ENCODE data around the gene SYTL2.
A peak's percentile ranks its signal among the peaks of the same experiment; 100 is the strongest.

The SYTL2 gene

DNA sequence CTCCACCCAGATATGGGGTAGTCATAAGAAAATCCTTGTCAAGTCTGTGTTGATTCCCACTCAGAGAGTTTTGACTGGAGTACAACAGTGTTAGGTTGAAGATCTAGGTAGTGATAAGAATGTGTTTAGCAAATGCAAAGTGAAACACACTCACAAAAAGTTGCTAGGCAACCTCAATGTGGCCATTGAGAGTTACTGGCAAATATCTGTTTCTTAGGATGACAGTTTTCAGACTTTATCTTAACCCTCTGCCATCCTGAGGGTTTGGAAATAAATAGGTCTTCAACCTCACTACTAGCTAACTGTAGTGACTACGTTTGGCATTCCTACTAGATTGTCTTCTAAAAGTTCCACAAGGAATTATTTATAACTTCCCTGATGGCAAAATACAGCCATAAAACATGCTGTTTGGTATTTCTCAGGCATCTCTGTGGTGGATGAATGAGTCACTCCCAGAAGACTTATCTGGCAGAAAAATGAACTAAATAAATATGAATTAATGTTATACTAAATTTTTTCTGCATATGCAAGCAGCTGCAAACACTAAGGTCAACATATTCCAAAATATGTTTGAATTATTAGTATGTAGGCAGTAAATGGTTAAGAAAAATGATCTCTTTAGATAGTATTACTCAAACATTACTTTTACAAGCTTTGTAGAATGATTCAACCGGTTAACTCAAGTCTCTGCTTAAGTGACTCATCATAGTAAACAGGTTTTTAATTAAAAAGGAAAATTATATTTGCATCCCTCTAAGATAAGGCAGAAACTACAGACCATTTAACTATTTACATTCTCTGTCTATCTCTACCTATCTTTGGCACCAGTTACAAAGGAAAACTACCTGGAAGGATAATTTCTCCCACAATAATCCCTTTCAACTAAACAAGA lies 17.1 kb upstream of the SYTL2 start:
- DNase-seq: no peak

DNA sequence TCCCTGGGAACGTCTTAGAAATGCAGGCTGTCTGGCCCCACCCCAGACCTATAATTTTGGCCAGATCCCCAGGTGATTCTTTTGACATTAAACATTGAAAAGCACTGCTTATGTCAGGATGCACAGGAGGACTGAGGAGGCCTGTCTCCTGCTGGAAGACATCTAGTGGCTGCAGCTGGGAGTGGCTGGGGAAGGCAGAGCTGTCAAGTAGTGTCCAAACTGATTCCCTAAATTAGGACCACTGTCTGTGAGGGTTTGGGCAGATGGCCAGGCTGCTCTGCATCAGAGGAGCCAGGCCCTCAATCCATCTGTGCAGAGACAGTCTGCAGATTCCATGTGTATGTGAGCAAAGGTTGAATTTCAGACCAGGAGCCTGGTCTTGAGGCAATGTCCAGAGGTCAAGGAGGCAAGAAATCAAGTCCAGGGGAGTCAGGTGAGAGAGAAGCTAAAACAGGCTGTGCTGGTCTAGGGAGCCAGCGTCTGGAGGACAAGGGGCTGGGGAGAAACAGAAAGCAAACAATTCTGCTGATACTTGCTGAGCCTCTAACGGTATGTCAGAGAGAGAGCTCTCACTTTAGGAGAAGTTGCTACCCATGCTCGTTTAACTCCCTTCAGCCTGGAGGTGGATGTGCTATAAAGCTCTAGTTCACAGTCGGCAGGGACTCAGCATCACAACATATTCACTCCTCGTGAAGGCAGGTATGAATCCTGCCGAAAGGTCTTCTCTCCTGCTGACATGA lies 15.3 kb upstream of the SYTL2 start:
- DNase-seq: peak in 17 of 56 donors; percentile 2 to 40 (median 13)

DNA sequence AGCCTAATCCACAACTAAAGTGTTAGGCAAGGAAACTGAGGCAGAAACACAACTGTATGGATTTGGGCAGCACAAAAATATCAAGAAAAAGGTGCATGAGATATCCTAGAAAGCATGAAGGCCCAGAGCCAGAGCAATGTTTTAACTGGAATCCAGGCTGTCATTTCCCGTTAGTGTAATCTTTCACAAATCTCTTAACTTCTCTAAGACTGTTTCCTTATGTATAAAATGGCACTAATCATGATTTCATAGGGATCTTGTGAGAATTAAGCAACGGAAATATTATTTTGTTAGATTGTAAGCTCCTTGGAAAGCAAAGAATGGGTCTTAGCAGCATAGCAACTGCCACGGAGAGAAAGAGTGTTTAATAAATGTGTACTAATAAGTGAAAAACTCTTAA lies 14.7 kb upstream of the SYTL2 start:
- no peak for DNase-seq

DNA sequence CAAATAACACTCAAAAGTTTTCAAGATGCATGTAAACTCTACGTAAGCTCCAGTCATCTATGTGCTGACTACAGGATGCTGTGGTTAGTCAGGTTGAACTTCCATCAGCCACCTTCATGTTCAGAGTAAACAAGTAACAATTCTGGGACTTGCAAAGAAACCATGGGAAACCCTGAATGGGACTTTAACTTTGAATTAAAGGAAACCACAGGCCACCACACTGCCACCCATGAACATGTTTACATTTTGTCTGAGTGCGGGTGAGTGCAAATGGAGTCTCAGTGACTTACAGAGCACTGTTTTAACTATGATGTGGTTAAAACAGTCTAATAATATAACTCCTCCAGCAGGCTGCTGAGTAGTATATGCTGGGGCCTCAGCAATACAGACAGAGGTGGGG lies 12.9 kb upstream of the SYTL2 start:
- no peak for DNase-seq

DNA sequence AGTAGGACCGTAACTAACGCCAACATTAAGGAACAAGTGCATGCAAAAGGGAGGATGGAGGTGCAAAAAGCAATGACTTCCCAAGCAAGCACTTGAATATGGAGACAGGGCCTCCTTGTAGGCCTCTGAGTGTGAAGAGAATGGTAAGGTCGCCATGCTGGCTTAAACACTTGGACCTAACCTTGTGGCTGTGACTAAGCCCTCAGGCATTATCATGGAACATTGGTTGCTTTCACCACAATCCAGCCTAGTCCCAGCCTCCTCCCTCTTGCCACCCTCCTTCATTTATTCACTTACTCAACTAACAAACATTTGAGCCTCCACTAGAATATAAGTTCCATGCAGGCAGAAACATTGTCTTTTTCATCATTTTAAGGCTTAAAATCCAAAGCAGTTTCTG lies 11.9 kb upstream of the SYTL2 start:
- DNase-seq: no peak

DNA sequence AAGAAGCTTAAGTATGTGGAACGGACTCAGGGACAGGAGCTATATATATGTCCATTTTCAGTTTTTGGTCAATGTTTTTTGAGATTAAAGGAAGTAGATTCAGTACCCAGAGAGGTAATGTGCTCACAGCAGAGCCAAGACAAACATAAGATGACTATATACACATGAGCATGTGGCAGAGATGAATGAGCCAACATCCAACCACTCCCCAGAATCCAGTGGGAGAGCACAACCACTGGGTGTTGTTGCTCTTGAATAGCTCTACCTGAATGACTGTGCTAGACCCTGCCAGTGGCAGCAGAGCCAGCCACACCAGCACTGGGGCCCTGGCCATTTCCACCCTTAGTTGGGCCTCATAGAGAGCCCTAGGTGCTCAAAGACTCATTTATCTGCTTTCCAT lies 10.7 kb upstream of the SYTL2 start:
- no peak for DNase-seq

DNA sequence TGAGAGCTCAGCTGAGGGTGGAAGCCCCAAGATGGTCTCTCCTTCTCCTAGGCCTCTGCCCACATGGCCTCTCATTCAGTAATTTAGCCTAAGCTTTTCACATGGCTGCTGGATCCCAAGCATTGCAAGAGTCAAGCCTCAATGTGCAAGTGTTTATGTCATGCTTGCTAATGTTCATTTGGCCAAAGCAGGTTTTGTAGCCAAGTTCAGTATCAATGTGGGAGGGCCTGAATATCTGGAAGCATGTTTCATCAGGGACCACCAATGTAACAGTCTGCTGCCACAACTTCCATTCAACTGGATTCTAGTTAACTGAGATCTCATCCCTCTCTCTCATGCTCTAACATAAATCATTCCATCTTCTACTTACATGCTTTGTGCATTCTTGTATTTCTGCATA lies 8.5 kb upstream of the SYTL2 start:
- DNase-seq: no peak

DNA sequence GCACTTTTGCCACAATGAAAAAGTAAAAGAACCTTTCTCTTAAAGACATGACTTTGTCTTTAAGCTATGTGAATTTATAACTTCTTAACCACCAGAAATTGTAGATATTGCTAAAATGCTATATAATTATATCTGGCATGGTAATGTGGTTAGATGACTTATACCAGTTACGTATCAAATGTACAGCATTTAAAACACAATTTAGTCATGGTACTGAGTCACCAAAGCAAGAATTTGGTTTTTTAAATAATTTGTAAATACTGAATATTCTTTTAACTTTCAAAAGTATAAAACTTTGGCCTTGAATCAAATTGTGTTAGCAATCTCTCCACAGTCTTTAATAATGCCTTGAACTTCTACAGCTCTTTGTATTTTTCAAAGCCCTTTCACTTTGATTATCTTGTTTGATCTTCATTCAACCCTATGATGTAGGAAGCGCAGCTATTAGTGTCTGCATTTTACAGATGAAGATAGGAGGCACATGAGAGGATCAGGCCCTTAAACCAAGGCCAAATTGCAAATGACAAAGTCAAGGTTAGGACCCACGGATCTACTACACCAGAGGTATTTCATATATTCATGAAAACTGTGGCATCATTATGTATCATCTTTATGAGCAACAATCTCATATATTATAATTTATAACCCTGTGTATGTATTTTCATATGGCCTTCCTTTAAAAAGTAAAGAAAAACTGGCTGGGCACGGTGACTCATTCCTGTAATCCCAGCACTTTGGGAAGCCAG lies 4.4 kb upstream of the SYTL2 start:
- DNase-seq: no peak

DNA sequence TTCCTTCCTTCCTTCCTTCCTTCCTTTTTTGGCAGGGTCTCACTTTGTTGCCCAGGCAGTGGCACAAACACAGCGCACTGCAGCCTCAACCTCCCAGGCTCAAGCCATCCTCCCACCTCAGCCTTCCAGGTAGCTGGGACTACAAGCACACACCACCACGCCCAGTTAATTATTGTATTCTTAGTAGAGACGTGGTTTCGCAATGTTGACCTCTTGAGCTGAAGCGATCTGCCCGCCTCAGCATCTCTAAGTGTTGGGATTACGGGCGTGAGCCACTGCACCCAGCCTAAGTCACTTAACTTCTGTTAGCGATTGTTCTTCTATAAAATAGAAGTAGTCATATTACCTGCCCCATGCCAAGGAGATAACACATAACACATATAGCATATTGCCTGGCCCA lies 2.8 kb upstream of the SYTL2 start:
- no peak for DNase-seq

DNA sequence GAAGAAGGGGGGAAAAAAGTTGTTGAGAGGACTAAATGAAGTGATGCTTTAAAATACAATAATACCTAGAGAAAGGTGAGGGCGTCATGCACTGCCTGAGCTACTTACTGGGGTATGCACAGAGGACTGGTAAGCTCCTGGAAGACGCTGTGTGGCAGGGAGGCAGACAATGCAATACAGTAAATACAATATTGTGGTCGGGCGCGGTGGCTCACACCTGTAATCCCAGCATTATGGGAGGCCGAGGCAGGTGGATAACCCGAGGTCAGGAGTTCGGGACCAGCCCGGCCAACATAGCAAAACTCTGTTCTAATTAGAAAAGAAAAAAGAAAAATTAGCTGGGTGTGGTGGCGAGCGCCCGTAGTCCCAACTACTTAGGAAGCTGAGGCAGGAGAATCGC lies 683 bp upstream of the SYTL2 start:
- DNase-seq: no peak

DNA sequence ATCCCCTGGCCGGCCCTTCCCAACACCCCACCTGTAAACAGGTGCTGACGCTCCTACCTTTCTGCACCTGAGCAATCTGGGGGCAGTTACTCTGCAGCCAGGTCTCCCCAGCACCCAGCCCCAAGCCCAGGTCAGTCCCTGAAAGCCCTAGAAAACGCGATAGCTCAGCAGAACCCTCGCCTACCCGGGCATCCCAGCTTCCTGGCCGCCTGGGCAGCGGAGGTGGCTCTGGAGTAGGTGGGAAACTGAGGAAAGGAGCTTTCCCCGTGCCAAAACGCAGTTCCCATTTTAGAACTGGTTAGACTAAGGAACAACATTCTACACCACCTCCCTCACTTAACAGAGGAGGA lies 445 bp downstream of the SYTL2 start:
- DNase-seq: no peak

DNA sequence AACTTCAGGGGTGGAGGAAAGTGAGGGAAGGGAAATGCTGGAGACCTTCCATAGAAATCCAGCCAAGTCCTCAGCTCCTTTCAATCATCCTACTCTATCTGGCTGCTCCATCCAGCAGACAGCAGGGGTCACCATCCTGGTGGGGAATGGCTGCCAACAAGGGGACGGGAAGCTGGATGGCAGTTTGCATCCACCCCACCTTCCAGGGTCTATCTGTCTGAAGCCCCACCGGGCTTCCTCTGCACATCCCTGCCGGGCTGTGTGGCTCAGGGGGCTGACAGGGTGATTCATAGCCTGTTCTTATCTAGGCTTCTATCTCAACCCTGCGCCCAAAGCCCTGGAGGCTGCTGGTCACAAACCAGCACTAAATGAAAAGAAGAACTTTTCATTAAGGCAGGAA lies 1.1 kb downstream of the SYTL2 start:
- peak in 17 of 56 donors; percentile 2 to 30 (median 12) for DNase-seq

DNA sequence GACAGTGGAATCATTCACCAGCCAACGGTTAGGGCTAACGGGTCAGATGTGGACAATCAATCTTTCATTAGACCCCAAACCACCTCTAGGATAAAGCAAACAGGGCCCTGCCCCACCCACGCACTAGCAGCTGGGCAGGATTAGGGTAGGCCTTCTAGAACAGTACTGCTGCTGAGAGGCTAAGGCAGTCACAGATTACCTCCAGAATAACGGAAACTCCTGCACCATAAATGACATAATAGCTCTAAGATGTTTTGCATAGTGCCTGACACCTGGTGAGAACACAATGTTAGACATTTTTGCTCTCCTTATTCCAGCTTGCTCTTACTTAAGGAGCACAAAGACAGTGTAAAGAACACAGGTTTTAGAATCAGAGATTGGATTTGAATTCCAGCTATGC lies 1.8 kb downstream of the SYTL2 start:
- no peak for DNase-seq

DNA sequence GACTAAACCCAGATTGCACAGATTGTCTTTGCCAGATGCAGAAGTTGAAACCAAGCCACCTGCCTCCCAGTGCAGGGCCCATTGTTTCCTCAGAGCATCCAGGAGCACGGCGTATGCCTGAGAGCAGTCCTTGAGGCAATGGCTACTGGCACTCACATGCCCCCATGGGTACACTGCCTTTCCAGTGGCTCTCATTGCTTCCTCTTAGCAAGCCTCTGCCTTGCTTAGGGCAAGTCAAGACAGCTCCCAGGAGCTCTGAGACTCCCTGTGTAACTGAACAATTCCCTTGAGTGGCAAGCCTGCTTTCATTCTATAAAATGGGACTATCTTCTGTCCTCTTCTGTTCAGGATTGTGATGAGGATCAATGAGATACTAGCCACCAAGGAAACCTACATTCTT lies 4.1 kb downstream of the SYTL2 start:
- peak in 1 of 56 donors; percentile 2 for DNase-seq

DNA sequence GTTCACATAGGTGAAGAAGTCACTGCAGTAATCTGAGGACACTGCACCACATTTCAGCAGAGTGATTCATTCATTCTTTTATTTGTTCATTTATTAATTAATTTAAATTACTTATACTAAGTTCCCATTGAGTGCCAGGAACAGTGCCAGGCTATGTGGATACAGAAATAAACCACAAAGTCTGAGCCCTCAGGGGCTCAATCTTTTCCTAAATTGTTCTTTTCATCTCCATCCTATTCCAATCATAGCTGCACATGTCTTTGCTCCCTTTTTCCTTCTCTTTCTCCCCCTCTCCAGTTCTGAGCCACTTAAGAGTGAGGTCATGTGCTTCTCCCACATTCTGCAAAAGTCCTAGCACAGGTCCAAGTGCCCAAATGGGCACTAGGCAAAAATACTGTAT lies 4.9 kb downstream of the SYTL2 start:
- DNase-seq: no peak

DNA sequence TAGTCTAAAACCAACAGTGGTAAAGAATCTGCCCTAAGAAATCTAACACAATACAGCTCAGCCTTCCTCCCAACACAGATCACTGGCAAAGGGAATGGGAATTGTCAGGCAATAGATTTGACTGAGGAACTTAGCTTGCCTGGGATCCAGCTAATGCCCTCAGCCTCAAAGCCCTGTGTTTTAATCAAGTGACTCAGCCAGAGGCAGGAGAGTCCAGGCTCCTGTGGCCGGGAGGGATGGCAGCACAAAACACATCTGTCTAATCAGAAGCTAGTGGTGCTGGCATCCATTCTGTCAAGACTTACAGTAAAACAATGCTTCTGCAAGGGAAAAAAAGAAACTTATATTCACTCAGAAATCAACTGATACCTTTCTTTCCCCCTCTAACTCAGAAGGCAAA lies 5.6 kb downstream of the SYTL2 start:
- no peak for DNase-seq

DNA sequence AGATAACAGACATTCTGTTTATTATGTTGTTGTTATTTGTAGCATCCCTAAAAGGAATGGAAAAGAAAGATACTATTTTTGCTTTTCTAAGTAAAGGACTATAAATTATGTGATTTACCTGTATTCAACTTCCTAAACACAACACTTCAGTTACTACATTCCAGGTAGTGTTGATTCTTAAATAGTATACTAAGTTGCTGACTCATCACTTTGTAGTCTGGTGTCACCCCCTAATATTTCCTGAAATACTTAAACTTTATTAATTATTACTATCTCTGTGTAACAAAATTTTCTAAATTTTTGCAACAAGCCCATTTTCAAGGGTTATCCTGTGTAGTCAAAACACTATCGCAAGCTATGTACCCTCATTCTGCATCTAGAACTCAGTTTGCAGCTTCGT lies 7.0 kb downstream of the SYTL2 start:
- DNase-seq: no peak

DNA sequence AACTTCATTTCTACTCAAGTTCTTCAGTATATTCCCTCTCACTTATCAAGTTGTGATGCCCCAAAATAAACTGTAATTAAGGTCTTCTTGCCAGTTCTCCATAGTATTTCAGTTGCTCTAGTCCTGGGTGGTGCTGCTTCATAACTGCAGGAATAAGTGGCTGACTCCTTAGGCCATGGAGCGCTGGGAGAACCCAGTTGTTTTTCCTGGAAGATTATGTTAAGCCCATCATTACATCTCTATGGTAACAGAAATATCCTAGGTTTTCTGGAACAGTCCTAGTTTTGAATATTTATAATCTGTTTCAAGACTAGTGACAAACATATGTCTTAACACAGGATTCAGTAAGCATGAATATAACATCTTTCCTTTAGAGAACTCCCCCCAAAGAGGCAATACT lies 7.6 kb downstream of the SYTL2 start:
- DNase-seq: no peak

DNA sequence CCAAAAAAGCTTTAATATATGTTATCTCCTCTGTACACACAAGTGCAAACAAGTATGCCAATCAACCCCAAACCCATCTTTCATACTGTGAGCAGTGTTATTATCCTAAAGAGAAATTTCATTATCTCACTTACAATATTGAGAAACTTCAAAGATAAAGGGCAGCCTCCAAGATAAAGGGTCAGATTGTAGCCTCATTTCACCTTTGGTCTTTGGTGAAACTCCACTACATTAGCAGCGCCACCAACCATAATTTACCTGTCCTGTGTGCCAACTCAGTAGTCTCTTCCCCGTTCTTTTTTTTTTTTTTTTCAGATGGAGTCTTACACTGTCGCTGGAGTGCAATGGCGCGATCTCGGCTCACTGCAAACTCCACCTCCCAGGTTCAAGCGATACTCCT lies 9.4 kb downstream of the SYTL2 start:
- DNase-seq: no peak

DNA sequence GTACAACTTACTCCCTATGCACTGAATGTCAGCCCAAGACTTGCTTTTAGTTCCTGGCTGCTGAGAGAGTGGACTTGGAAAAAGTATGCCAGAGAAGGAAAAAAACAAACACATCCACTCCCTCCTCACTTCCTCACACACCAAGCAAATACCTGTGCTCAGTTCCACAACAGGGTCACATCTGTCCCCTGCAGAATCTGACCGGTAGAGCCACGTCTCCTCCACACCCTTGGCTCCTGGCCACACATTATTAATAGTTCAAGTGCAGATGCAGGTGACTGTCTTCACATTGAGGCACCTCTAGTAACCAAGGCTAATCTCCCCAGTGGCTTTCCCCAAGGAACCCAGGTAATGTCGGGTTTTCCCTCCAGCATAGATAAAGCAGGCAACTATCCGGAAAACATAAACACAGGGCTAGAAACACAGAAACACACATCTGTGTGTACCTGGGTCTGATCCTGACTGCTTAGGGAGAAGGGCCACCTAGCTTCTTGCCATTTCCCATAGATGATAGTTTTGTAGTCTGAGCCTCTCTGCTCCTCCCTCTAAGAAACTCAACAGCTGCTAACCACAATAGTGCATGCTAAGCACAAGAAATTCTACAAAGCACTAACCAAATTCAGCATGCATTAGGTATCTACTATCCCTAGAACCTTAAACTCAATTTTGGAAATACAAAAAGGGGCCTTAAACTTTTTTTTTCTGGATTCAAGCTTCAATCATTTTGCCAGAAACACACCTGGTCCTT lies 10.2 kb downstream of the SYTL2 start:
- DNase-seq: no peak

DNA sequence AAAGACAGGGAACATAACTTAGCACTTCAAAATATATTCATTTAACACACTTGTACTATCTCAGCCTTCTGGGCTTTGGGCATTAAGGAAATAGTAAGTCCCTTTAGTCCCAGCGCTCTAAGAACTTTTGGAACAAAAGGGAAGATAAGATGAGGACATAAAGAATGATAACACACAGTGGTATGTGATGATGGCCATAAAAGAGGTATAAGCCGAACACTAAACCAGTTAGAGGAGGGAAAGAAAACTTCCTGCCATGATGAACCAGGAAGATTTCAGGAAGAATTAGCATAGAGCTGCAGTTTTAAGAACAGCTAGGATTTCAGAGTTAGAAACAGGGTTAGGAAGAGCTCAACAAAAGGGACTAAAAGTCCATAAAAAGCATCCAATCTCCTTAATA lies 11.8 kb downstream of the SYTL2 start:
- no peak for DNase-seq

DNA sequence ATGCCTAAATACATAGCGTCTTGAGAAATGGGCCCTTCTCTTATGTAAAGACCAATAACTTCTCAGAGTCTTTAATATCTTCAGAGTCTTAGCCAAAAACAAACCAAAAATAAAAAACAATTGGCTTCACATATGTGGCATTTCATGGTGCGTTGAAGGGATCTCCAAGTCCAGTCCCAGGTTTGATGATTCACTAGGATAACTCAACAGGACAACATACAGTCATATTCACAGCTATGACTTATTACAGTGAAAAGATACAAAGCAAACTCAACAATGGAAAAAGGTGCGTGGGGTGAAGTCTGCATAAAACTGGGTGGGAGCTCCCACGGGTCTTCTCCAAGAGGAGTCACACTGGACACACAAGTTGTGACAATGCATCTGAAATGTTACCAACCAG lies 12.6 kb downstream of the SYTL2 start:
- no peak for DNase-seq
